ENCODE data around the gene UBE2V1. TPM values are rescaled to one million over a fixed set of nuclear protein-coding genes. Genes with fewer than 3 reads are reported as not detected.
A peak's percentile ranks its signal among the peaks of the same experiment; 100 is the strongest.

The UBE2V1 gene
- total RNA-seq, 1 experiment from 2014 or later = 119 TPM

DNA sequence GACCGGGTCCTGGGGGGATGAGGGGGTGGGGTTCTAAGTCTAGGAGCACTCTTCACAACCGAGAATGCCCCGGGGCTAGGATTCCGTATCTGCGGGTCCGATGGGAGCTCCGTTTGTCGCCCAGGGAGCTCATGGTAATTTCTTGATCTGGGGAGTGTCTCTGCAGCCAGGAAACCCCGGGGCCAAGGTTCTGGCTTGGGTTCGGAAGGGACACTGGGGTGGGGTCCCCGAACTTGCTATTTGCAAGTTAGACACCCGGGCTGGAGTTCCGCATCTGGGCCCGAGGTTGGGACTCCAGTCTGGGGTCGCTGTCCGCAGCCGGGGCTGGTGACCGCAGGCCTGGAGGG is 40.2 kb upstream of the UBE2V1 start:
- DNase-seq = peak; percentile 17
- POLR2A ChIA-PET (ENCODE audit: unreplicated experiment) = interaction anchor here (0.6 to 1.8 kb wide), 4 partner anchors 13 to 668 kb away, joined by 4 to 12 read pairs (median 7); no protein-coding TSS in a partner anchor
- peaks cover 43% of the 10 kb centered on the region for H3K4me1 ChIP-seq (ENCODE audit: insufficient read depth, low read length)

DNA sequence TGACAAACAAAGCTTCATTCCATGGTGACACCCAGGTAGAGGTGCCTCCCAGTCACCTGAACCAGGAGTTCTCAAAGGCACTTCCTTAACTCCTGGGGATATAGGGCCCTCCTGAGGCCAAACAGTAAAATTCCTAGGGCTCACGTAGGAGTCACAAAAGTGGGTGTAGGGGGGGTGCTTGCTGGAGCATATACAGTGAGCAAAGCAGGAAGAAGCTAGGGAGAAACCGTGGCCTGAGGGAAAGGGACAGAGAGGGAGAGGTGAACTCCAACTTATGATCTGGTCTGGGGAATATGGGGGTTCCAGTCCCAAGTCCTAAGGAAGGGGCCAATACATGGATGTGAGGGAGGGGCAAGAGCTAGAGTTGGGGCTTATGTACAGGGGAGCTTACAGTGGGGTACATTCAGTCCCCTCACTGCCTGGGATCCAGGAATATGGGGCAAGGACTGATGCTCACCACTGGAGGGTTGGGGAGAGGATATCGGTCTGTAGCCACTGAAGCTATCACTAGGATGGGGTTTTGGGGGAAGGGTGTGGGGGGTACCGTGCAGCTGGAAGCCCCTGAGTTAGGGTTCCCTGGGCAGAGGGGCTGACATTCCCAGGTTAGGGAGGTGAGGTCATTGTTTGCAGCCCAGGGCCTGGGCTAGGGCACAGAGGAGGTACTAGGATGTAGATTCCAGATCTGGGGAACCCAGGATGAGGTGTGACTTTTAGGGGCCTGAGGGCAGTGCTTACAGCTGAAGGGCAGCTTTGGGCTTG is 39.6 kb upstream of the UBE2V1 start:
- Histone ChIP-seq H3K27me3 (ENCODE audit: low read length) (no peaks in the 10 kb centered on the region), H4K20me1 (ENCODE audit: low read length) (no peaks in the 10 kb centered on the region), H3K79me2 (ENCODE audit: low read length) (peaks cover 59% of the 10 kb centered on the region), H2AFZ (ENCODE audit: low read length) (peak overlapping the region; percentile 76; the same call in 1 of the 2 replicates), H3K9me3 (ENCODE audit: low read length) (no peaks in the 10 kb centered on the region), H3F3A (ENCODE audit: low read length, unreplicated experiment) (no peaks in the 10 kb centered on the region), H3K36me3 (ENCODE audit: low read depth, low read length) (peaks cover 12% of the 10 kb centered on the region; the same call in 1 of the 2 replicates), H3K27ac (ENCODE audit: low read length) (peak overlapping the region; percentile 31; the same call in 1 of the 2 replicates), H3K9me2 (replicated peaks; ENCODE audit: low read length) (no peaks in the 10 kb centered on the region), H3K9ac (ENCODE audit: low read length) (peak overlapping the region; percentile 93), H3K4me2 (ENCODE audit: low read length) (peak overlapping the region; percentile 96), H3K4me3 (ENCODE audit: low read length) (peak overlapping the region; percentile 76), H3K4me1 (ENCODE audit: insufficient read depth, low read length) (peaks cover 48% of the 10 kb centered on the region)
- ATAC-seq (peak; percentile 2), DNase-seq (peak; percentile 65)
- TF ChIP-seq, protein P1, sequence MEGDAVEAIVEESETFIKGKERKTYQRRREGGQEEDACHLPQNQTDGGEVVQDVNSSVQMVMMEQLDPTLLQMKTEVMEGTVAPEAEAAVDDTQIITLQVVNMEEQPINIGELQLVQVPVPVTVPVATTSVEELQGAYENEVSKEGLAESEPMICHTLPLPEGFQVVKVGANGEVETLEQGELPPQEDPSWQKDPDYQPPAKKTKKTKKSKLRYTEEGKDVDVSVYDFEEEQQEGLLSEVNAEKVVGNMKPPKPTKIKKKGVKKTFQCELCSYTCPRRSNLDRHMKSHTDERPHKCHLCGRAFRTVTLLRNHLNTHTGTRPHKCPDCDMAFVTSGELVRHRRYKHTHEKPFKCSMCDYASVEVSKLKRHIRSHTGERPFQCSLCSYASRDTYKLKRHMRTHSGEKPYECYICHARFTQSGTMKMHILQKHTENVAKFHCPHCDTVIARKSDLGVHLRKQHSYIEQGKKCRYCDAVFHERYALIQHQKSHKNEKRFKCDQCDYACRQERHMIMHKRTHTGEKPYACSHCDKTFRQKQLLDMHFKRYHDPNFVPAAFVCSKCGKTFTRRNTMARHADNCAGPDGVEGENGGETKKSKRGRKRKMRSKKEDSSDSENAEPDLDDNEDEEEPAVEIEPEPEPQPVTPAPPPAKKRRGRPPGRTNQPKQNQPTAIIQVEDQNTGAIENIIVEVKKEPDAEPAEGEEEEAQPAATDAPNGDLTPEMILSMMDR (conservative IDR thresholded peaks at IDR 0.05; ENCODE audit: low read depth, low read length) = peak; percentile 64
- no peak for TF ChIP-seq EZH2 (IDR thresholded peaks at IDR 0.05; ENCODE audit: low read length, unreplicated experiment)
- ChIA-PET CTCF (interaction anchor here (0.6 to 1.2 kb wide), 4 partner anchors 31 to 153 kb away, joined by 3 to 12 read pairs (median 3); no protein-coding TSS in a partner anchor), POLR2A (ENCODE audit: unreplicated experiment) (interaction anchor here (0.7 to 1.8 kb wide), 2 partner anchors 13 to 60 kb away, joined by 6 to 12 read pairs; no protein-coding TSS in a partner anchor)
- TSS peak; percentile 43 for BruUV-seq (replicated peaks)
- intact Hi-C loops (cut with micrococcal nuclease) = loop anchor here (2.0 kb wide), 1 partner anchor 14 kb away; no protein-coding TSS in a partner anchor

More for the DNA sequence above, 40.2 kb upstream of the UBE2V1 start:
- H2AFZ ChIP-seq (ENCODE audit: low read length) = peak overlapping the region; percentile 76
- CTCF ChIA-PET = interaction anchor here (0.6 to 1.7 kb wide), 5 partner anchors 13 to 151 kb away, joined by 3 to 10 read pairs (median 3); no protein-coding TSS in a partner anchor
- no peak for TF ChIP-seq EZH2phosphoT487 (IDR thresholded peaks at IDR 0.05; ENCODE audit: borderline replicate concordance, low read length)
- H3K4me3 ChIP-seq (ENCODE audit: low read length) = peak overlapping the region; percentile 76
- no peaks in the 10 kb centered on the region for H3K9me2 ChIP-seq (replicated peaks; ENCODE audit: low read length)
- no TSS peak for BruUV-seq (replicated peaks)
- peaks cover 9% of the 10 kb centered on the region; the same call in 1 of the 2 replicates for H3K36me3 ChIP-seq (ENCODE audit: low read depth, low read length)
- no peaks in the 10 kb centered on the region for H3K27me3 ChIP-seq (ENCODE audit: low read length)
- H3F3A ChIP-seq (ENCODE audit: low read length, unreplicated experiment) = no peaks in the 10 kb centered on the region
- H3K9ac ChIP-seq (ENCODE audit: low read length) = peak overlapping the region; percentile 93
- intact Hi-C loops (cut with micrococcal nuclease) = loop anchor here (2.0 kb wide), 1 partner anchor 14 kb away; no protein-coding TSS in a partner anchor
- H3K4me2 ChIP-seq (ENCODE audit: low read length) = peak overlapping the region; percentile 96
- peaks cover 53% of the 10 kb centered on the region for H3K79me2 ChIP-seq (ENCODE audit: low read length)
- ATAC-seq = peak; percentile 1; the same call in 1 of the 2 replicates
- H3K27ac ChIP-seq (ENCODE audit: low read length) = peak overlapping the region; percentile 31
- H4K20me1 ChIP-seq (ENCODE audit: low read length) = no peaks in the 10 kb centered on the region
- H3K9me3 ChIP-seq (ENCODE audit: low read length) = no peaks in the 10 kb centered on the region

DNA sequence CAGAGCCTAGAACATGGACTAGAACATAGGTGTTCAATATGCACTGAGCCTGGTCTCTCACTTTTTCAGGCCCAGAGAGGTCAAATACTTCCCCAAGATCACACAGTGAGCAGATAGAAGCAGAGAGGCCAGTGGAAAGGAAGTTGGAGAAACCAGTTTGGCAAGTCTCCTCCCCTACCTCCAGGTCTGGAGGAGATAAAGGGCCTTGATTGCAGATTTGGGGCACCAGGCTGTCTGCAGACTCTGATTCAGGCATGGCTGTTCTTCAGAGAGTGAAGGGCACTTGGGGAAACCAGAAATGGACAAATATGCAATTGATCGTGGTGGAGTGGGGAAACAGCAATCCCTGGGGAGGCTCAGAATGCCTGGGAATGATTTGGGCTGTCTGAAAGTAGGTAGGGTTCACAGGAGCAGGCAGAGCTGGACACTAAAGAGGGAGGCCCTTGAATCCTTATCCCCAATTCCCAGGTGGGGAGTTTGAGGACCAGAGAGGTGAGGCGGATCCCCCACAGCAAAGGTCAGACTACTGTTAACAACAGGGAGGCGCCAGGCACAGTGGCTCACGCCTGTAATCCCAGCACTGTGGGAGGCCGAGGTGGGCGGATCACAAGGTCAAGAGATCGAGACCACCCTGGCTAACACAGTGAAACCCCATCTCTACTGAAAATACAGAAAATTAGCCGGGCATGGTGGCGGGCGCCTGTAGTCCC is 38.2 kb upstream of the UBE2V1 start:
- CTCF ChIA-PET = interaction anchor here (0.6 to 1.0 kb wide), 3 partner anchors 29 to 643 kb away, joined by 3 read pairs; no protein-coding TSS in a partner anchor
- Histone ChIP-seq H3K36me3 (ENCODE audit: low read depth, low read length) (peaks cover 19% of the 10 kb centered on the region), H3K4me3 (ENCODE audit: low read length) (peak overlapping the region; percentile 76), H3K27ac (ENCODE audit: low read length) (peak overlapping the region; percentile 25), H3K4me2 (ENCODE audit: low read length) (peak overlapping the region; percentile 96), H3K79me2 (ENCODE audit: low read length) (peaks cover 73% of the 10 kb centered on the region), H2AFZ (ENCODE audit: low read length) (no peak overlapping the region), H3K4me1 (ENCODE audit: insufficient read depth, low read length) (peaks cover 62% of the 10 kb centered on the region), H4K20me1 (ENCODE audit: low read length) (no peaks in the 10 kb centered on the region), H3K9ac (ENCODE audit: low read length) (no peak overlapping the region), H3F3A (ENCODE audit: low read length, unreplicated experiment) (no peaks in the 10 kb centered on the region), H3K9me2 (replicated peaks; ENCODE audit: low read length) (no peaks in the 10 kb centered on the region), H3K27me3 (ENCODE audit: low read length) (no peaks in the 10 kb centered on the region), H3K9me3 (ENCODE audit: low read length) (no peaks in the 10 kb centered on the region)
- intact Hi-C loops (cut with micrococcal nuclease) = loop anchor here (1.0 kb wide), 1 partner anchor 30 kb away; no protein-coding TSS in a partner anchor
- ATAC-seq = no peak
- TF ChIP-seq EZH2 (IDR thresholded peaks at IDR 0.05; ENCODE audit: low read length, unreplicated experiment) (no peak), EZH2phosphoT487 (IDR thresholded peaks at IDR 0.05; ENCODE audit: borderline replicate concordance, low read length) (no peak)
- TF ChIP-seq, protein P1 (conservative IDR thresholded peaks at IDR 0.05; ENCODE audit: low read depth, low read length) = no peak
- TSS peak; percentile 8 for BruUV-seq (replicated peaks)
- peak; percentile 85 for DNase-seq
- POLR2A ChIA-PET (ENCODE audit: unreplicated experiment) = no interaction called here
